Measurements from ENCODE around the gene IRF9. TPM values are rescaled to one million over a fixed set of nuclear protein-coding genes. Genes with fewer than 3 reads are reported as not detected.
A peak's percentile ranks its signal among the peaks of the same experiment; 100 is the strongest.

IRF9 gene
- total and polyA plus RNA-seq, 2 of the 13 experiments (the other 11 are each of a cell fraction or from before 2014, with no cell fraction given) = 14.9 to 49.7 TPM

GRCh38 chr14:24113801-24114531, 47.1 kb upstream of the IRF9 start:
- Histone ChIP-seq H3K9me3 (ENCODE audit: low read length) (no peaks in the 10 kb centered on the region), H3K4me3 (replicated peaks in 1 of 3; ENCODE audit: insufficient read depth in 1 of 3, low read depth in 2 of 3, low read length in 3 of 3) (peak overlapping the region; percentile 66 to 96 (median 85)), H3K9ac (ENCODE audit: insufficient read depth, low read depth, low read length) (peak overlapping the region; percentile 99), H3K27me3 (ENCODE audit: control insufficient read depth in 1 of 2, insufficient read depth in 2 of 2, low read length in 2 of 2) (no peaks in the 10 kb centered on the region; a peak in 1 of 5 replicates), H3K27ac (ENCODE audit: extremely low read length, insufficient read depth, low read length) (peak overlapping the region; percentile 98), H3K36me3 (replicated peaks in 1 of 2; ENCODE audit: control insufficient read depth in 1 of 2, insufficient read depth in 2 of 2, low read length in 2 of 2) (peaks cover 24 to 29% of the 10 kb centered on the region in 2 experiments), H3K79me2 (ENCODE audit: insufficient read depth, low read length) (peaks cover 33% of the 10 kb centered on the region), H3K4me2 (ENCODE audit: low read depth, low read length) (peak overlapping the region; percentile 100), H3K4me1 (ENCODE audit: insufficient read depth, low read length) (peaks cover 57% of the 10 kb centered on the region), H4K20me1 (ENCODE audit: insufficient read depth, low read length) (no peaks in the 10 kb centered on the region), H2AFZ (ENCODE audit: low read length) (no peak overlapping the region)
- ChIA-PET POLR2A (interaction anchor here (0.7 to 15.5 kb wide), 77 partner anchors 11 to 1348 kb away, joined by 3 to 977 read pairs (median 7); partner anchors contain the start of genes ACIN1, AP1G2, BCL2L2 and C14orf119), CTCF (ENCODE audit: low intra/inter-chr PET ratio, low total read pairs) (interaction anchor here (1.0 to 1.6 kb wide), 3 partner anchors 20 to 47 kb away, joined by 3 read pairs; partner anchors contain the start of genes IRF9, PCK2 and PSME1)
- FAIRE-seq (peak; percentile 93), ATAC-seq (peak; percentile 82), DNase-seq (ENCODE audit: low spot score) (peak; percentile 100)
- WGBS (ENCODE audit: low lambda C conversion rate) = under 1% methylated on average over 42 of the region's 42 CpGs
- BruUV-seq (replicated peaks) = TSS peak; percentile 50
- in situ Hi-C loops (cut with HindIII; ENCODE audit: extremely low pct_ligation_motif_present, low pct_unique_long_range_greater_than_20kb) (loop anchor here (25.0 kb wide), 1 partner anchor 1527 kb away; the partner anchor contains the start of genes ABHD4 and DAD1), intact Hi-C loops (cut with micrococcal nuclease; ENCODE audit: unreplicated experiment) (loop anchor here (1.0 to 10.0 kb wide), 7 partner anchors 11 to 1019 kb away; partner anchors contain the start of genes ACIN1, BCL2L2, C14orf119 and IPO4)
- peak; percentile 74 for TF ChIP-seq ATF7 (IDR thresholded peaks at IDR 0.05)
- TF ChIP-seq ATF7 (CRISPR knock-in tag; IDR thresholded peaks at IDR 0.05) = peak; percentile 99
- TF ChIP-seq SAFB2 (CRISPR knock-in tag; IDR thresholded peaks at IDR 0.05; ENCODE audit: borderline replicate concordance, low read depth) = peak; percentile 92
- TF ChIP-seq POGZ (CRISPR knock-in tag; IDR thresholded peaks at IDR 0.05) = peak; percentile 99
- TF ChIP-seq MYC (CRISPR knock-in tag; IDR thresholded peaks at IDR 0.05; ENCODE audit: borderline replicate concordance) = peak; percentile 97
- TF ChIP-seq, protein P1, sequence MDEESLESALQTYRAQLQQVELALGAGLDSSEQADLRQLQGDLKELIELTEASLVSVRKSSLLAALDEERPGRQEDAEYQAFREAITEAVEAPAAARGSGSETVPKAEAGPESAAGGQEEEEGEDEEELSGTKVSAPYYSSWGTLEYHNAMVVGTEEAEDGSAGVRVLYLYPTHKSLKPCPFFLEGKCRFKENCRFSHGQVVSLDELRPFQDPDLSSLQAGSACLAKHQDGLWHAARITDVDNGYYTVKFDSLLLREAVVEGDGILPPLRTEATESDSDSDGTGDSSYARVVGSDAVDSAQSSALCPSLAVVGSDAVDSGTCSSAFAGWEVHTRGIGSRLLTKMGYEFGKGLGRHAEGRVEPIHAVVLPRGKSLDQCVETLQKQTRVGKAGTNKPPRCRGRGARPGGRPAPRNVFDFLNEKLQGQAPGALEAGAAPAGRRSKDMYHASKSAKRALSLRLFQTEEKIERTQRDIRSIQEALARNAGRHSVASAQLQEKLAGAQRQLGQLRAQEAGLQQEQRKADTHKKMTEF (CRISPR knock-in tag; IDR thresholded peaks at IDR 0.05) = peak; percentile 99
- no peak; the same call in 1 of the 2 replicates for TF ChIP-seq LRRFIP1 (CRISPR knock-in tag; conservative IDR thresholded peaks at IDR 0.05)
- TF ChIP-seq ZNF891 (CRISPR knock-in tag; IDR thresholded peaks at IDR 0.05) = peak; percentile 77; the same call in 1 of the 2 replicates
- peak; percentile 90 for TF ChIP-seq TAF1 (CRISPR knock-in tag; IDR thresholded peaks at IDR 0.05)
- TF ChIP-seq ZNF800 (CRISPR knock-in tag; IDR thresholded peaks at IDR 0.05) = peak; percentile 93; the same call in 1 of the 2 replicates
- TF ChIP-seq MEIS2 (CRISPR knock-in tag; IDR thresholded peaks at IDR 0.05) = peak; percentile 96
- peak; percentile 62; the same call in 1 of the 2 replicates for TF ChIP-seq SMARCC2 (IDR thresholded peaks at IDR 0.05)
- no peak for TF ChIP-seq MLLT10 (CRISPR knock-in tag; IDR thresholded peaks at IDR 0.05)
- TF ChIP-seq, protein P2, sequence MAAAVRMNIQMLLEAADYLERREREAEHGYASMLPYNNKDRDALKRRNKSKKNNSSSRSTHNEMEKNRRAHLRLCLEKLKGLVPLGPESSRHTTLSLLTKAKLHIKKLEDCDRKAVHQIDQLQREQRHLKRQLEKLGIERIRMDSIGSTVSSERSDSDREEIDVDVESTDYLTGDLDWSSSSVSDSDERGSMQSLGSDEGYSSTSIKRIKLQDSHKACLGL (CRISPR knock-in tag; IDR thresholded peaks at IDR 0.05) = peak; percentile 92
- no peak; the same call in none of the 2 replicates for TF ChIP-seq ZNF83 (CRISPR knock-in tag; IDR thresholded peaks at IDR 0.05; ENCODE audit: borderline replicate concordance)
- TF ChIP-seq SP4 (CRISPR knock-in tag; IDR thresholded peaks at IDR 0.05) = no peak
- no peak for TF ChIP-seq THYN1 (CRISPR knock-in tag; IDR thresholded peaks at IDR 0.05; ENCODE audit: borderline replicate concordance, low read depth)

All from HepG2 (cell line).